WERI-Rb-1 (cell line): ENCODE measurements around the gene PIAS1.
"Not testable (repeated sequence)": the region's sequence is repeated elsewhere in the genome, so short reads cannot be mapped to it uniquely, and the experiment has no call there.

ENCODE experiments used
- DNase-seq: peaks from one replicate; pipeline ENCODE4 v3.0.0-alpha.2; 2020
- H3K27ac ChIP-seq: fragments of 250-450 bp; sonication (Bioruptor Pico); 2 replicates; pipeline ENCODE4 v1.5.1; 2020; ENCODE audit warnings: mild to moderate bottlenecking, moderate library complexity
- H3K27me3 ChIP-seq: fragments of 250-450 bp; sonication (Bioruptor Pico); 2 replicates; pipeline ENCODE4 v1.5.1; 2021; ENCODE audit warnings: mild to moderate bottlenecking, low read depth, moderate library complexity; ENCODE audit not compliant: insufficient read depth, severe bottlenecking
- H3K36me3 ChIP-seq: fragments of 250-450 bp; sonication (Bioruptor Pico); 2 replicates; pipeline ENCODE4 v1.5.1; 2020; ENCODE audit warnings: mild to moderate bottlenecking, moderate library complexity
- H3K4me3 ChIP-seq: 2 replicates; pipeline ENCODE4 v1.5.1; 2011; ENCODE audit warnings: low read depth, mild to moderate bottlenecking, control low read depth, low read length
- H3K9me3 ChIP-seq: fragments of 250-450 bp; sonication (Bioruptor Pico); 2 replicates; pipeline ENCODE4 v1.5.1; 2021; ENCODE audit warnings: mild to moderate bottlenecking, moderate library complexity; ENCODE audit not compliant: severe bottlenecking
- CTCF ChIP-seq: IDR thresholded peaks from 2 replicates; pipeline ENCODE4 v1.5.1; 2011; ENCODE audit warnings: low read depth, mild to moderate bottlenecking, control low read depth, inconsistent platforms, low read length

The PIAS1 gene

GRCh38 chr15:68210409-68210756 is 156.3 kb downstream of the PIAS1 start:
- H3K27ac ChIP-seq, result peak overlapping the region; percentile 57
- DNase-seq, result no peak
- H3K4me3 ChIP-seq, result no peak overlapping the region
- H3K9me3 ChIP-seq, result no peaks in the 10 kb centered on the region
- no peaks in the 10 kb centered on the region for H3K27me3 ChIP-seq
- H3K36me3 ChIP-seq, result peaks cover 77% of the 10 kb centered on the region
- no peak for TF ChIP-seq CTCF

DNA sequence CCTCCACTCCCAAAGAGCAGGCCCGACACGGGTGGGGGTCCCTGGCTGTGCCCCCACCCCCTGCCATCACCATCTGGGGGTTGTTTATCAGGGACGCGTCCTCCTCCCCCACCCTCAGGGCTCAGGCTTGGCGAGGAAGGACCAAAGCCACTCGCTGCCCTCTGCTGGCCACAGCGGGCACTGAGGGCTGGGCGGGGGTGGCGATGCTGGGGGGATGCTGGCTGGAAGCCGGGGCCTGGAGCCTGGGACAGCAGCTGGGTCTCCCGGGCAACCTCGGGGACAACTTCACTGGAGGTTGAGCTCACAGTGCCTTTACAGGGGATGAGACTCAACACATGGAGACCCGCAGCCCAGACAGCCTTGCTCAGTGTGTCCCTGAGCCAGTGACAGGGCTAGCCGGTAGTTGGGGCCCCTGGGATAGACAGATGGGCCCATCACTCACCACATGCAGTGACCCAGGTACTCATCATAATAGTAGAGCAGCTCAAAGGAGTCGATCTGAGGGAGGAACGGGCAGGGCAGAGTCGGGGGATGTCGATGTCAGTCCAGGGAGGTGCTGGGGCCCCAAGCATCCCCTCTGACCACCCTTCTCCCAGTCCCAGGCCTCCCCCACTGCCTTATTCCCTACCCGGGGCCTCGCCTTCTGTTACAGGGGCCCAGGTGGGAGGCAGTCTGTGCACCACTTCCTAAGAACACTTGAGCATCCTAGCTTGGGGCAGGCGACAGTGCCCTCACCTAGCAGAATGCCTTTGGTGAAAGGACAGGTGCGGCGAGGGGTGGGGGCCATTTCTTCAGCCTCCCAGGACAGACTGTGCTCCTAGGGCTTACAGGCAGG is 156.9 kb downstream of the PIAS1 start:
- TF ChIP-seq CTCF, result peak; percentile 92
- peaks cover 79% of the 10 kb centered on the region for H3K36me3 ChIP-seq
- peak; percentile 85 for DNase-seq
- no peaks in the 10 kb centered on the region for H3K27me3 ChIP-seq
- H3K27ac ChIP-seq, result peak overlapping the region; percentile 57
- H3K4me3 ChIP-seq, result no peak overlapping the region
- no peaks in the 10 kb centered on the region for H3K9me3 ChIP-seq

DNA sequence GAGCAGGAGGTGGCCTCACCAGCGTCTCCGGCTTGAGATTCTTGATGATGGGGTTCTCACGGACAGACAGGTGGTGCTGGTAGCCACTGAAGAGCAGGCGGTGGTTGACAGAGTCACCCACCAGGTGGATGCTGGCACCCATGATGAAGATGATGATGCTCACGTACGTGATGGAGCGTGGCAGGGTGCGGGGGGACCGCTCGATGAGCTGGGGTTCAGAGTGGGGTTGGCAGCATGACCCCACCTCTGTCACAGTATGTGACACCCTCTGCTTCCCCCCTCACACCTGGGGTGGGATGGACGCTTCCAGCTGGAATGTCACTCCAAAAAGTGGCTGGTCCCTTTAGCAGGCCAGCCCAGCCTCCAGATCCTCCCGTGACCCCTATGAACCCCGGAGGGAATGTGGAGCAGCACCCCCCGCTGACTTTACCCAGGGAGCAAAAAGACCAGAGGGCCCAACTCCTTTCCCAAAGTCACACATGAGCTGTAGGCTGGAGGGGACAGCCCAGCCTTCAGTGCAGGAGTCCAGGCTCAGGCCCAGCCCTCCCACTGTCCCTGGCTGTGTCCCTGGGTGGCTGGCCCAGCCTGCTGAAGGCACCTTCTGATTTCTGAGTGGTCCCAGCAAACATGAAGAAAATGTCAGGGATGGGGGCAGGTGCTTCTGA is 157.7 kb downstream of the PIAS1 start:
- Histone ChIP-seq H3K9me3 (no peaks in the 10 kb centered on the region), H3K27me3 (no peaks in the 10 kb centered on the region), H3K4me3 (no peak overlapping the region), H3K36me3 (peaks cover 84% of the 10 kb centered on the region), H3K27ac (peak overlapping the region; percentile 52)
- DNase-seq, result no peak
- TF ChIP-seq CTCF, result no peak

- H3K27me3 ChIP-seq, H3K27ac ChIP-seq, H3K9me3 ChIP-seq, H3K4me3 ChIP-seq, DNase-seq: not testable (repeated sequence)
- peaks cover 86% of the 10 kb centered on the region for H3K36me3 ChIP-seq
Observed at GRCh38 chr15:68213491-68213845, 159.4 kb downstream of the PIAS1 start.

DNA sequence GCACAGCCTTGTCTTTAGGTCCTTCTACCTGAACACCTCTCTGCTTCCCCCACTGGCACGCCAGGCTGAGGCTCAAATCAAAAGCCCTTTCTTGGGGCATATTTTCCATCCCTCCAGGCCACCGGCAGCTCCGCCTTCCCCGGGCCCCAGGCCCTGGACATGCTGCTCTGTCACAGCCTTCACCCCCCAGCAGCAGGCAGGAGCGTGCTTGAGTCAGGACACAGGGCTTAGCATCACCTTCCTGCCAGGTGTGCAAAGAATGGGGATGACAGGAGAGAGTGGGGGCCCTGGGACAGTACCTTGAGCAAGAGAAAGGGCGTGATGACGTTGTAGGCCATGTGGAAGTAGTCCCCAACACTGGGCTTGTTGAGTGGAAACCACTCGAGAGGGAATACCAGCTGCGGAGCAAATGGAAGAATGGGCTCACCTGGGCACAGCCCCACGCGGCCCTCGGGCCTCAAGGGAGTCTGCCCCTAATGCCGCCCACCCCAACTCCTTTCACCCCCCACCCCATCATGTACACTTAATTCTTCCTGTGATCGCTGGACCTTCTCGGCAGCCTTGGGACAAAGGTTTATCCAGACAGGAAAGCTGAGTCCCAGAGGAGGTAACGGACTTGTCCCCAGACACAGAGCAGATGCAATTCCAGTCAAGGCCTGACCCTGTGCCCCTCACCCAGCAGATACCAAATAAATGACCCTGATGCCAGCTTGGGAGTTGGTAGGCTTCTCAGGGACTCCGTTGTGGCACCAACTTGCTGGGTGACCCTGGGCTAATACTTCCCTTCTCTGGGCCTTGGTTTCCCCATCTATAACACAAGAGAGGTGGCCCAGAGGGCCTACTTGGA is 160.1 kb downstream of the PIAS1 start:
- no peaks in the 10 kb centered on the region for H3K9me3 ChIP-seq
- peaks cover 89% of the 10 kb centered on the region for H3K36me3 ChIP-seq
- no peak overlapping the region for H3K27ac ChIP-seq
- H3K27me3 ChIP-seq, result no peaks in the 10 kb centered on the region
- TF ChIP-seq CTCF, result no peak
- DNase-seq, result no peak
- H3K4me3 ChIP-seq, result no peak overlapping the region

- no peak for TF ChIP-seq CTCF
- Histone ChIP-seq H3K4me3 (no peak overlapping the region), H3K36me3 (peaks cover 89% of the 10 kb centered on the region), H3K27ac (no peak overlapping the region), H3K27me3 (no peaks in the 10 kb centered on the region), H3K9me3 (no peaks in the 10 kb centered on the region)
- no peak for DNase-seq
Observed at GRCh38 chr15:68214838-68215254, 160.7 kb downstream of the PIAS1 start.
